ENCODE measurements around the gene SKOR1. TPM values are rescaled to one million over a fixed set of nuclear protein-coding genes. Genes with fewer than 3 reads are reported as not detected.

The SKOR1 gene
- total RNA-seq, 2 experiments from 2014 or later, result 0.07 to 0.15 TPM

GRCh38 chr15:67839929-67840748 is 14.8 kb downstream of the SKOR1 start, which contains the start of gene RNU6-1:
Gene RNU6-1 (minus strand): TSS chr15:67840045.
- CTCF ChIA-PET, result interaction anchor here (0.6 to 1.5 kb wide), 5 partner anchors 23 to 315 kb away, joined by 3 to 4 read pairs (median 3); no protein-coding TSS in a partner anchor
- H3K27me3 Mint-ChIP-seq (ENCODE audit: low read depth), result peaks cover 15% of the 10 kb centered on the region
- peak within 1 kb of the TSS; percentile 89 for H3K4me3 Mint-ChIP-seq
- peaks cover 24% of the 10 kb centered on the region for H3K4me1 Mint-ChIP-seq (ENCODE audit: low read depth)
- H3K36me3 Mint-ChIP-seq (ENCODE audit: low read depth), result peaks cover 4% of the 10 kb centered on the region
- peak; percentile 94 for DNase-seq
- intact Hi-C loops (cut with micrococcal nuclease), result loop anchor here (1.0 to 5.0 kb wide), 9 partner anchors 15 to 773 kb away; partner anchors contain the start of genes C15orf61, PIAS1 and SMAD3
- H3K9me3 Mint-ChIP-seq, result no peaks in the 10 kb centered on the region
- peak within 1 kb of the TSS; percentile 93 for H3K27ac Mint-ChIP-seq

GRCh38 chr15:67840749-67841512 is 15.6 kb downstream of the SKOR1 start:
- Mint-ChIP-seq H3K27me3 (ENCODE audit: low read depth) (peaks cover 9% of the 10 kb centered on the region), H3K4me3 (peak overlapping the region; percentile 89), H3K4me1 (ENCODE audit: low read depth) (peaks cover 19% of the 10 kb centered on the region), H3K27ac (peak overlapping the region; percentile 93), H3K36me3 (ENCODE audit: low read depth) (peaks cover 4% of the 10 kb centered on the region), H3K9me3 (no peaks in the 10 kb centered on the region)
- peak; percentile 37 for DNase-seq
- CTCF ChIA-PET, result interaction anchor here (0.7 to 1.5 kb wide), 5 partner anchors 22 to 414 kb away, joined by 3 to 4 read pairs (median 3); no protein-coding TSS in a partner anchor
- intact Hi-C loops (cut with micrococcal nuclease), result loop anchor here (1.0 to 5.0 kb wide), 6 partner anchors 14 to 534 kb away; partner anchors contain the start of genes C15orf61 and PIAS1

GRCh38 chr15:67841513-67841762 is 16.1 kb downstream of the SKOR1 start:
- Mint-ChIP-seq H3K27me3 (ENCODE audit: low read depth) (peaks cover 5% of the 10 kb centered on the region), H3K9me3 (no peaks in the 10 kb centered on the region), H3K36me3 (ENCODE audit: low read depth) (peaks cover 4% of the 10 kb centered on the region), H3K4me3 (peak overlapping the region; percentile 89), H3K4me1 (ENCODE audit: low read depth) (peaks cover 15% of the 10 kb centered on the region), H3K27ac (no peak overlapping the region)
- intact Hi-C loops (cut with micrococcal nuclease), result loop anchor here (2.0 to 5.0 kb wide), 2 partner anchors 211 to 535 kb away; partner anchors contain the start of gene PIAS1
- CTCF ChIA-PET, result interaction anchor here (0.7 to 1.5 kb wide), 6 partner anchors 22 to 415 kb away, joined by 3 to 4 read pairs (median 4); no protein-coding TSS in a partner anchor
- DNase-seq, result no peak

DNA sequence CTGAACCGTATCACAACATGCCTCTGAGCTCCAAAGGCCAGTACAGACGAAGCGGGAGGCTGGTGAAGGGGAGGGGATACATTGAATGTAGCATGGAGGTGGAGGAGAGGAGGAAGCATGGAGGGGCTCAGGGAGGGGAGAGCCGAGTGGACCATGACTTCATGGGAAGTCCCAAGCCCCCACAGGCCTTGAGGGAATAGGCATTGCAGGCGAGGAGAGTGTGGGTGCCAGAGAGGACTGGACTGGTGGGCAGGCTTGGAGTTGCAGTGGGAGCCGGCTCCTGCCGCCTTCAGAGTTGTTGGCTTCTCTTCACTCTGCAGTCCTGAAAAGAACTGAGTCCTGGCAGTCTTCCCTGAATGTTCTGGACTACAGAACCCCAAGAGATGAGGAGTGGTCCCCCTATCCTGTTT is 17.8 kb downstream of the SKOR1 start:
- Mint-ChIP-seq H3K4me3 (no peak overlapping the region), H3K4me1 (ENCODE audit: low read depth) (peaks cover 14% of the 10 kb centered on the region), H3K9me3 (no peaks in the 10 kb centered on the region), H3K27ac (no peak overlapping the region), H3K27me3 (ENCODE audit: low read depth) (peaks cover 4% of the 10 kb centered on the region), H3K36me3 (ENCODE audit: low read depth) (peaks cover 4% of the 10 kb centered on the region)
- CTCF ChIA-PET, result no interaction called here
- intact Hi-C loops (cut with micrococcal nuclease), result loop anchor here (5.0 kb wide), 1 partner anchor 209 kb away; the partner anchor contains the start of gene PIAS1
- no peak for DNase-seq

- Mint-ChIP-seq H3K36me3 (ENCODE audit: low read depth) (peaks cover 4% of the 10 kb centered on the region), H3K4me1 (ENCODE audit: low read depth) (peaks cover 12% of the 10 kb centered on the region), H3K9me3 (no peaks in the 10 kb centered on the region), H3K27me3 (ENCODE audit: low read depth) (peaks cover 5% of the 10 kb centered on the region), H3K27ac (no peak overlapping the region), H3K4me3 (no peak overlapping the region)
- DNase-seq, result no peak
- intact Hi-C loops (cut with micrococcal nuclease), result loop anchor here (5.0 kb wide), 1 partner anchor 209 kb away; the partner anchor contains the start of gene PIAS1
- CTCF ChIA-PET, result interaction anchor here (1.0 kb wide), 1 partner anchor 386 kb away, joined by 3 read pairs; no protein-coding TSS in a partner anchor
Measured at GRCh38 chr15:67843571-67844387, 18.5 kb downstream of the SKOR1 start.

- Mint-ChIP-seq H3K4me1 (ENCODE audit: low read depth) (peaks cover 6% of the 10 kb centered on the region), H3K27me3 (ENCODE audit: low read depth) (peaks cover 2% of the 10 kb centered on the region), H3K9me3 (no peaks in the 10 kb centered on the region), H3K27ac (no peak overlapping the region), H3K4me3 (no peak overlapping the region), H3K36me3 (ENCODE audit: low read depth) (no peaks in the 10 kb centered on the region)
- no peak for DNase-seq
- CTCF ChIA-PET, result interaction anchor here (1.2 kb wide), 1 partner anchor 17 kb away, joined by 3 read pairs; no protein-coding TSS in a partner anchor
- intact Hi-C loops (cut with micrococcal nuclease), result no loop called here
Measured at GRCh38 chr15:67845974-67846373, 20.7 kb downstream of the SKOR1 start.

GRCh38 chr15:67849538-67849937 is 24.2 kb downstream of the SKOR1 start:
- intact Hi-C loops (cut with micrococcal nuclease), result no loop called here
- CTCF ChIA-PET, result no interaction called here
- Mint-ChIP-seq H3K27ac (no peak overlapping the region), H3K9me3 (no peaks in the 10 kb centered on the region), H3K4me3 (no peak overlapping the region), H3K27me3 (ENCODE audit: low read depth) (peaks cover 5% of the 10 kb centered on the region), H3K36me3 (ENCODE audit: low read depth) (no peaks in the 10 kb centered on the region), H3K4me1 (ENCODE audit: low read depth) (peaks cover 4% of the 10 kb centered on the region)
- DNase-seq, result no peak

DNA sequence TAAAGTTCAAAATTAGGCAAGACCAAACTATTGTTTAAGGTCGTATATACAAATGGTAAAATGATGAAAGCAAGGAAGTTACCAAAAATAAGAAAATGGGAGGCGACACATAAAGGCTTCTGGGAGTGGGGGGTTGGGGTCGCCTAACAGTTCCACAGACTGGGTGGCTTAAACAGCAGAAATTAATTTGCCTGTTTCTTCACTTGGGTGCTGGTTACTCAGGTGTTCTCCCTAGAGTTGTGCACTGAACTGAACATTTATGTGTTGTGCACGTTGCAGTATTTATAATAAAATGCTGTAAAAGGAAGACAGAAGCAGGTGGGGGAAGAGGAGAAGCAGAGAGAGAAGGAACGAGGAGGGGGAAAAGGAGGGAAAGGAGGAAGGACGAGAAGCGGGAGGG is 25.0 kb downstream of the SKOR1 start:
- Mint-ChIP-seq H3K4me1 (ENCODE audit: low read depth) (peaks cover 4% of the 10 kb centered on the region), H3K4me3 (no peak overlapping the region), H3K27ac (no peak overlapping the region), H3K36me3 (ENCODE audit: low read depth) (no peaks in the 10 kb centered on the region), H3K9me3 (no peaks in the 10 kb centered on the region), H3K27me3 (ENCODE audit: low read depth) (peaks cover 5% of the 10 kb centered on the region)
- intact Hi-C loops (cut with micrococcal nuclease), result no loop called here
- CTCF ChIA-PET, result no interaction called here
- no peak for DNase-seq

DNA sequence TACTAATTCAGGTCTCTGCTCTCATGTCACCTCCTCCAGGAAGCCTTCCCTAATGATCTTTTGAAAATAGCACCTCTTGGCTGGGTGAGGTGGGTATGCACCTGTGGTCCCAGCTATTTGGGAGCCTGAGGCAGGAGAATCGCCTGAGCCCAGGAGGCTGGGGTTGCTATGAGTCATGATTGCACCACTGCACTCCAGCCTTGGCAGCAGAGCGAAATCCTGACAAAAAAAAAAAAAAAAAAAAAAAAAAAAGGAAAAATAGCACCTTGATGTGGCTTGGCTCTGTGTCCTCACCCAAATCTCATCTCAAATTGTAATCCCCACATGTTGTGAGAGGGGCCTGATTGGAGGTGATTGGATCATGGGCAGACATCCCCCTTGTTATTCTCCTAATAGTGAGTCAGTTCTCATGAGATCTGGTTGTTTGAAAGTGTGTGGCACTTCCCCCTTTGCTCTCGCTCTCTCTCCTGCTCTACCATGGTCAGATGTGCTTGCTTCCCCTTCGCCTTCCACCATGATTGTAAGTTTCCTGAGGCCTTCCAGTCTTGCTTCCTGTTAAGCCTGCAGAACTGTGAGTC is 25.8 kb downstream of the SKOR1 start:
- CTCF ChIA-PET, result no interaction called here

DNA sequence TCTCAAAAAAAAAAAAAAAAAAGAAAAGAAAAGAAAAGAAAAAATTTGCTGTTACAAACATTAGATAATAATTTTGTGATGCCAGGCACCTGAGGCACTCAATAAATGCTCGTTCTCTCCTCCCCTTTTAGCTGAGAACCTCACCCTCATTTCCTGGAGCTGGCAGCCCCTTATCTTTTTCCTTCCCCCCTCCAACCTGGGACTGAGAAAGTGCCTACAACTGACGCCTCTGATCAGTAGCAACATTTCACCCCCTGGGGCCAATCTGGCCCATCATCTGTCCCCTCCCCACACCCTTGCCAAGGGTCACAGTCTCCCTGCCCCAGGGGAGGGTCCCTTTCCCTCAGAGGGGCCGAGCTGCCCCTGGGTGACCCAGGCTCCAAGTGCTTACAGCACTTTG is 27.1 kb downstream of the SKOR1 start:
- Mint-ChIP-seq H3K36me3 (ENCODE audit: low read depth) (no peaks in the 10 kb centered on the region), H3K27ac (no peak overlapping the region), H3K4me3 (no peak overlapping the region), H3K27me3 (ENCODE audit: low read depth) (peaks cover 5% of the 10 kb centered on the region), H3K9me3 (no peaks in the 10 kb centered on the region), H3K4me1 (ENCODE audit: low read depth) (peaks cover 10% of the 10 kb centered on the region)
- DNase-seq, result no peak
- CTCF ChIA-PET, result no interaction called here
- intact Hi-C loops (cut with micrococcal nuclease), result no loop called here

More for the DNA sequence above, 25.8 kb downstream of the SKOR1 start:
- Mint-ChIP-seq H3K9me3 (no peaks in the 10 kb centered on the region), H3K27me3 (ENCODE audit: low read depth) (peaks cover 5% of the 10 kb centered on the region), H3K4me1 (ENCODE audit: low read depth) (peaks cover 8% of the 10 kb centered on the region), H3K36me3 (ENCODE audit: low read depth) (no peaks in the 10 kb centered on the region), H3K27ac (no peak overlapping the region), H3K4me3 (no peak overlapping the region)
- intact Hi-C loops (cut with micrococcal nuclease), result no loop called here
- DNase-seq, result no peak

DNA sequence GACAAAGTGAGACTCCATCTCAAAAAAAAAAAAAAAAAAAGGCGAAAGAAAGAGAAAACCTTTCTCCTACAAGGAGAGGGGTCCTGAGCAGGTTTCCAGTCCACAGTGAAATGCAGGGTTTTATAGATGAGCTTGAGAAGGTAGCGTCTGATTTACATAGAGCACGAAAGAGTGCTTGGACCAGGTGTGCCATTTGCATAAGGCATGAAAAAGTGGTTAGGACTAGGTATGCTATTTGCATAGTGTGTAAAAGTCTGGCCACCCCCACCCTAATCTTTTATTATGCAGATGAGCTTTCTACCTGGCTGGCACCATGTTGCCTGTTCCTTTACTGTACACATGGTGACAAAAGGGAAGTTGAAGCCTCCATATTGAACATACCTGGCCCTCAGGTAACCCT is 28.1 kb downstream of the SKOR1 start:
- Mint-ChIP-seq H3K9me3 (no peaks in the 10 kb centered on the region), H3K27ac (no peak overlapping the region), H3K36me3 (ENCODE audit: low read depth) (no peaks in the 10 kb centered on the region), H3K4me3 (no peak overlapping the region), H3K4me1 (ENCODE audit: low read depth) (peaks cover 10% of the 10 kb centered on the region), H3K27me3 (ENCODE audit: low read depth) (peaks cover 5% of the 10 kb centered on the region)
- intact Hi-C loops (cut with micrococcal nuclease), result no loop called here
- CTCF ChIA-PET, result interaction anchor here (1.9 kb wide), 1 partner anchor 10 kb away, joined by 8 read pairs; no protein-coding TSS in a partner anchor
- no peak for DNase-seq

Data from activated naive CD4-positive, alpha-beta T cell treated with anti-CD3 and anti-CD28 coated beads for 36 hours (primary cell).